ENCODE measurements around the gene TACSTD2. TPM values are rescaled to one million over a fixed set of nuclear protein-coding genes. Genes with fewer than 3 reads are reported as not detected.

TACSTD2 gene
- polyA plus RNA-seq, 1 donor from 2014 or later, result not detected

DNA sequence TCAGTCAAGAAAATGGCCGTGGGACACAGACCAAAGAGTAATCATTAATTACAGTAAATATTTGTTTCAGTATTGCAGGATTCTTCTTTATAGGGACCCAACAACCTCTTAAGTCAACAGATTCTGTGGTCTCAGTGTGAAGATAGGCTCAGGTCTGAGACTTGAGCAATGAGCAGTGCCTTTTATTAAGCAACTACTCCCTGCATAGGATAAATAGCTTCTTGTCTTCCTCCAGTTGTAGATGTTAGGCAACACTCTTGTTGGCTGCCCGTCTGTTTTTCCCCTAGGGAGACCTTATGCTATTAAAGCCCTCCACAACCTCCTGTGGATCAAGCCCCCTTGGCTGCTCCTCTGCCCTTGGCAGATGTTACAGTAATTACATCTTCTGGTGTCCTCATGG lies 28.7 kb downstream of the TACSTD2 start:
- no peaks in the 10 kb centered on the region for H3F3A ChIP-seq (ENCODE audit: insufficient read depth, low read length, poor library complexity, severe bottlenecking)
- no peaks in the 10 kb centered on the region for H3K9me3 ChIP-seq (ENCODE audit: low read length)
- no peak for TF ChIP-seq EZH2 (IDR thresholded peaks at IDR 0.05; ENCODE audit: borderline replicate concordance, insufficient read depth, low read length, poor library complexity, severe bottlenecking)
- TF ChIP-seq CTCF (IDR thresholded peaks at IDR 0.05; ENCODE audit: poor library complexity, severe bottlenecking), result no peak
- no peak for TF ChIP-seq TAF1 (IDR thresholded peaks at IDR 0.05; ENCODE audit: low read depth)
- TF ChIP-seq REST (IDR thresholded peaks at IDR 0.05; ENCODE audit: borderline replicate concordance), result no peak
- no peak for TF ChIP-seq EP300 (conservative IDR thresholded peaks at IDR 0.05; ENCODE audit: poor library complexity, severe bottlenecking)
- TF ChIP-seq RAD21 (conservative IDR thresholded peaks at IDR 0.05), result no peak
- no peak for TF ChIP-seq MXI1 (conservative IDR thresholded peaks at IDR 0.05; ENCODE audit: poor library complexity, severe bottlenecking)
- no peak for TF ChIP-seq SMC3 (conservative IDR thresholded peaks at IDR 0.05; ENCODE audit: poor library complexity)
- no peak for TF ChIP-seq POLR2AphosphoS5 (IDR thresholded peaks at IDR 0.05)
- no peak overlapping the region for H2AFZ ChIP-seq (ENCODE audit: low read depth, low read length)
- no peak overlapping the region for H3K27ac ChIP-seq (ENCODE audit: low read length)
- H3K79me2 ChIP-seq (replicated peaks; ENCODE audit: insufficient read depth, low read length), result no peaks in the 10 kb centered on the region
- no peaks in the 10 kb centered on the region for H4K20me1 ChIP-seq (ENCODE audit: insufficient read depth)
- H3K36me3 ChIP-seq (ENCODE audit: insufficient read depth, low read length), result no peaks in the 10 kb centered on the region
- no peaks in the 10 kb centered on the region for H3K9me2 ChIP-seq (ENCODE audit: insufficient read depth, low read length)
- no peak overlapping the region for H3K4me3 ChIP-seq (ENCODE audit: low read length)
- no peak overlapping the region for H3K4me2 ChIP-seq (ENCODE audit: low read length)
- no peak overlapping the region for H3K9ac ChIP-seq (ENCODE audit: low read length)
- no peaks in the 10 kb centered on the region for H3K27me3 ChIP-seq (ENCODE audit: insufficient read depth, low read depth, low read length)

GRCh38 chr1:58546520-58547308 lies 30.3 kb downstream of the TACSTD2 start, which contains the start of gene OMA1:
TSS of gene OMA1 (minus strand) at chr1:58546726. CDS start at chr1:58539294, 7,432 bp downstream.
- Histone ChIP-seq H3K9me3 (ENCODE audit: low read length) (no peaks in the 10 kb centered on the region), H3K27ac (ENCODE audit: low read length) (peak within 1 kb of the TSS; percentile 90), H3K27me3 (ENCODE audit: insufficient read depth, low read depth, low read length) (no peaks in the 10 kb centered on the region)

More at GRCh38 chr1:58546520-58547308, 30.3 kb downstream of the TACSTD2 start, which contains the start of gene OMA1:
- H3K36me3 ChIP-seq (ENCODE audit: insufficient read depth, low read length), result no peaks in the 10 kb centered on the region
- H3K79me2 ChIP-seq (replicated peaks; ENCODE audit: insufficient read depth, low read length), result no peaks in the 10 kb centered on the region
- peak within 1 kb of the TSS; percentile 62 for H2AFZ ChIP-seq (ENCODE audit: low read depth, low read length)
- no peaks in the 10 kb centered on the region for H4K20me1 ChIP-seq (ENCODE audit: insufficient read depth)
- H3K4me2 ChIP-seq (ENCODE audit: low read length), result peak within 1 kb of the TSS; percentile 97
- no peaks in the 10 kb centered on the region for H3K9me2 ChIP-seq (ENCODE audit: insufficient read depth, low read length)
- H3K4me3 ChIP-seq (ENCODE audit: low read length), result peak within 1 kb of the TSS; percentile 80
- TF ChIP-seq SMC3 (conservative IDR thresholded peaks at IDR 0.05; ENCODE audit: poor library complexity) (peak; percentile 98), REST (IDR thresholded peaks at IDR 0.05; ENCODE audit: borderline replicate concordance) (peak; percentile 41), TAF1 (IDR thresholded peaks at IDR 0.05; ENCODE audit: low read depth) (peak; percentile 67), CTCF (IDR thresholded peaks at IDR 0.05; ENCODE audit: poor library complexity, severe bottlenecking) (peak; percentile 99), MXI1 (conservative IDR thresholded peaks at IDR 0.05; ENCODE audit: poor library complexity, severe bottlenecking) (peak; percentile 6), POLR2AphosphoS5 (IDR thresholded peaks at IDR 0.05) (peak; percentile 80), EP300 (conservative IDR thresholded peaks at IDR 0.05; ENCODE audit: poor library complexity, severe bottlenecking) (peak; percentile 13), RAD21 (conservative IDR thresholded peaks at IDR 0.05) (peak; percentile 99), EZH2 (IDR thresholded peaks at IDR 0.05; ENCODE audit: borderline replicate concordance, insufficient read depth, low read length, poor library complexity, severe bottlenecking) (no peak)
- peak within 1 kb of the TSS; percentile 71 for H3K9ac ChIP-seq (ENCODE audit: low read length)
- no peaks in the 10 kb centered on the region for H3F3A ChIP-seq (ENCODE audit: insufficient read depth, low read length, poor library complexity, severe bottlenecking)
